H9 (cell line): Measurements from ENCODE around the gene PDZD2. TPM values are rescaled to one million over a fixed set of nuclear protein-coding genes. Genes with fewer than 3 reads are reported as not detected.
A peak's percentile ranks its signal among the peaks of the same experiment; 100 is the strongest.

Experiments
- DNase-seq: peaks from one replicate; pipeline ENCODE4 v3.0.0-alpha.2; 2017
- H2AFZ ChIP-seq: one replicate; pipeline ENCODE4 v1.6.1; 2013; ENCODE audit warnings: mild to moderate bottlenecking, low read length, control low read depth, moderate library complexity
- H2AK5ac ChIP-seq: 2 replicates; pipeline ENCODE4 v1.6.1; 2013; ENCODE audit warnings: low read length, control low read depth, mixed read lengths; ENCODE audit not compliant: insufficient read length
- H2BK120ac ChIP-seq: one replicate; pipeline ENCODE4 v1.6.1; 2013; ENCODE audit warnings: low read depth, mild to moderate bottlenecking, low read length, control low read depth, inconsistent platforms; ENCODE audit not compliant: poor library complexity, severe bottlenecking
- H2BK12ac ChIP-seq: 2 replicates; pipeline ENCODE4 v1.6.1; 2013; ENCODE audit warnings: low read length, control low read depth, mixed read lengths, low read depth; ENCODE audit not compliant: insufficient read length
- H2BK15ac ChIP-seq: 2 replicates; pipeline ENCODE4 v1.6.1; 2013; ENCODE audit warnings: low read depth, low read length, control low read depth
- H2BK20ac ChIP-seq: one replicate; pipeline ENCODE4 v1.6.1; 2013; ENCODE audit warnings: low read depth, mild to moderate bottlenecking, low read length, control low read depth, inconsistent platforms; ENCODE audit not compliant: poor library complexity, severe bottlenecking
- H2BK5ac ChIP-seq: 2 replicates; pipeline ENCODE4 v1.6.1; 2013; ENCODE audit warnings: low read length, control low read depth, mixed read lengths; ENCODE audit not compliant: insufficient read length
- H3K14ac ChIP-seq: 2 replicates; pipeline ENCODE4 v1.6.1; 2013; ENCODE audit warnings: low read length, control low read depth; ENCODE audit not compliant: insufficient read depth
- H3K18ac ChIP-seq: 2 replicates; pipeline ENCODE4 v1.6.1; 2013; ENCODE audit warnings: low read depth, mild to moderate bottlenecking, mixed read lengths, low read length, control low read depth; ENCODE audit not compliant: insufficient read length
- H3K23ac ChIP-seq: 2 replicates; pipeline ENCODE4 v1.6.1; 2013; ENCODE audit warnings: low read length, control low read depth, mixed read lengths, low read depth; ENCODE audit not compliant: insufficient read length
- H3K23me2 ChIP-seq: 2 replicates; pipeline ENCODE4 v1.6.1; 2013; ENCODE audit warnings: low read depth, mild to moderate bottlenecking, mixed read lengths, low read length, control low read depth; ENCODE audit not compliant: insufficient read length, poor library complexity, severe bottlenecking
- H3K27ac ChIP-seq: 2 replicates; pipeline ENCODE4 v1.5.1; 2013; ENCODE audit warnings: low read length, control low read depth, mixed read lengths, low read depth; ENCODE audit not compliant: insufficient read length
- H3K27me3 ChIP-seq: 2 replicates; pipeline ENCODE4 v1.6.1; 2013; ENCODE audit warnings: low read length, control low read depth, inconsistent platforms; ENCODE audit not compliant: insufficient read depth
- H3K4ac ChIP-seq: 2 replicates; pipeline ENCODE4 v1.6.1; 2013; ENCODE audit warnings: low read depth, mild to moderate bottlenecking, control low read depth, inconsistent platforms, low read length, moderate library complexity
- H3K4me1 ChIP-seq: 2 replicates; pipeline ENCODE4 v1.6.1; 2013; ENCODE audit warnings: low read length, control low read depth, inconsistent platforms; ENCODE audit not compliant: insufficient read depth
- H3K4me2 ChIP-seq: 2 replicates; pipeline ENCODE4 v1.6.1; 2013; ENCODE audit warnings: low read length, control low read depth, mixed read lengths; ENCODE audit not compliant: insufficient read length, insufficient read depth
- H3K56ac ChIP-seq: 2 replicates; pipeline ENCODE4 v1.6.1; 2013; ENCODE audit warnings: low read depth, mild to moderate bottlenecking, mixed read lengths, low read length, control low read depth; ENCODE audit not compliant: insufficient read length
- H3K79me1 ChIP-seq: 2 replicates; pipeline ENCODE4 v1.6.1; 2013; ENCODE audit warnings: low read depth, mild to moderate bottlenecking, moderate library complexity, low read length, control low read depth, inconsistent platforms; ENCODE audit not compliant: insufficient read depth, poor library complexity, severe bottlenecking
- H3K79me2 ChIP-seq: 2 replicates; pipeline ENCODE4 v1.6.1; 2013; ENCODE audit warnings: low read length, control low read depth, inconsistent platforms; ENCODE audit not compliant: insufficient read depth
- H3K9ac ChIP-seq: 2 replicates; pipeline ENCODE4 v1.6.1; 2013; ENCODE audit warnings: low read length, control low read depth, mixed read lengths; ENCODE audit not compliant: insufficient read length; ENCODE audit errors: extremely low read depth
- H3K9me3 ChIP-seq: one replicate; pipeline ENCODE4 v1.6.1; 2013; ENCODE audit warnings: low read depth, low read length, inconsistent platforms; ENCODE audit not compliant: control insufficient read depth
- H3T11ph ChIP-seq: one replicate; pipeline ENCODE4 v1.6.1; 2013; ENCODE audit warnings: mild to moderate bottlenecking, low read length, control low read depth, inconsistent platforms
- H4K20me1 ChIP-seq: one replicate; pipeline ENCODE4 v1.6.1; 2013; ENCODE audit not compliant: control insufficient read depth, insufficient read length, insufficient read depth
- H4K5ac ChIP-seq: 2 replicates; pipeline ENCODE4 v1.6.1; 2013; ENCODE audit warnings: low read depth, mild to moderate bottlenecking, mixed read lengths, low read length, control low read depth; ENCODE audit not compliant: insufficient read length
- H4K8ac ChIP-seq: replicated peaks from 2 replicates; pipeline ENCODE4 v1.6.1; 2013; ENCODE audit warnings: low read length, control low read depth, mixed read lengths, low read depth; ENCODE audit not compliant: insufficient read length
- H4K91ac ChIP-seq: 2 replicates; pipeline ENCODE4 v1.6.1; 2013; ENCODE audit warnings: low read depth, mild to moderate bottlenecking, moderate library complexity, mixed read lengths, low read length, control low read depth; ENCODE audit not compliant: insufficient read length
- H3K27ac Mint-ChIP-seq, 3 experiments: 2 replicates in 2 of 3; 3 replicates in 1 of 3; pipeline ENCODE4 v1.8.0; 2020 to 2021; ENCODE audit warnings: mixed read lengths in 3 of 3, mild to moderate bottlenecking in 1 of 3, moderate library complexity in 1 of 3
- H3K27me3 Mint-ChIP-seq: 2 replicates; pipeline ENCODE4 v1.8.0; 2021; ENCODE audit warnings: low read depth, mild to moderate bottlenecking, moderate library complexity, mixed read lengths
- H3K36me3 Mint-ChIP-seq, 3 experiments: 2 replicates in 2 of 3; 3 replicates in 1 of 3; pipeline ENCODE4 v1.8.0; 2020 to 2021; ENCODE audit warnings: low read depth in 3 of 3, mixed read lengths in 3 of 3; ENCODE audit not compliant: insufficient read depth in 1 of 3
- H3K4me1 Mint-ChIP-seq, 2 experiments: 2 replicates each; pipeline ENCODE4 v1.8.0; 2020; ENCODE audit warnings: mixed read lengths in 2 of 2
- H3K4me3 Mint-ChIP-seq, 2 experiments: 2 replicates in 1 of 2; 3 replicates in 1 of 2; pipeline ENCODE4 v1.8.0; 2020 to 2021; ENCODE audit warnings: mild to moderate bottlenecking in 2 of 2, mixed read lengths in 2 of 2, moderate library complexity in 1 of 2
- H3K9me3 Mint-ChIP-seq, 2 experiments: 2 replicates in 1 of 2; 3 replicates in 1 of 2; pipeline ENCODE4 v1.8.0; 2020; ENCODE audit warnings: mild to moderate bottlenecking in 2 of 2, mixed read lengths in 2 of 2, moderate library complexity in 1 of 2
- CTCF ChIP-seq: fragments of 200-600 bp; sonication (generic); conservative IDR thresholded peaks from 3 replicates; pipeline ENCODE4 v1.8.0; 2021; ENCODE audit warnings: antibody characterized with exemption, mild to moderate bottlenecking
- WGBS: extraction: QIAGEN DNeasy Blood & Tissue Kit; methylation state at CpG from one replicate; pipeline ENCODE4 v1.1.7; 2013; ENCODE audit warnings: missing lambda C conversion rate, low lambda C conversion rate, mixed read lengths; ENCODE audit not compliant: insufficient read length; ENCODE audit errors: extremely low coverage; 5-methylcytosine and 5-hydroxymethylcytosine counted together
- total RNA-seq: library from RNA; stranded (reverse); gene quantifications from 2 replicates; pipeline ENCODE4 v1.2.1, GENCODE V29; 2021

PDZD2 gene
- total RNA-seq, 1 experiment from 2014 or later: 9.9 TPM

- no peak overlapping the region for H4K91ac ChIP-seq
- H3K27me3 ChIP-seq: no peaks in the 10 kb centered on the region
- H3K9me3 ChIP-seq: no peaks in the 10 kb centered on the region
- no peak overlapping the region for H3K18ac ChIP-seq
- H3K14ac ChIP-seq: no peak overlapping the region
- no peak overlapping the region for H2BK12ac ChIP-seq
- no peaks in the 10 kb centered on the region for H4K20me1 ChIP-seq
- no peak overlapping the region for H2BK5ac ChIP-seq
- no peak for TF ChIP-seq CTCF
- H2AK5ac ChIP-seq: no peak overlapping the region
- H4K8ac ChIP-seq: no peak overlapping the region
- no peak overlapping the region for H3K23ac ChIP-seq
- Mint-ChIP-seq H3K9me3 (no peaks in the 10 kb centered on the region), H3K4me1 (peaks cover 27 to 37% of the 10 kb centered on the region in 2 experiments), H3K4me3 (no peak overlapping the region), H3K36me3 (no peaks in the 10 kb centered on the region), H3K27ac (peak overlapping the region in 2 of 3 experiments; percentile 20 to 36; a peak in 3 of 7 replicates), H3K27me3 (no peaks in the 10 kb centered on the region)
- H3K27ac ChIP-seq: no peak overlapping the region
- no peak overlapping the region for H2BK15ac ChIP-seq
- no peak for DNase-seq
- H2BK20ac ChIP-seq: no peak overlapping the region
- H4K5ac ChIP-seq: no peak overlapping the region
- no CpG with 5 or more reads among the region's 4 CpGs for WGBS
- H3K9ac ChIP-seq: no peak overlapping the region
- no peak overlapping the region for H3T11ph ChIP-seq
- no peaks in the 10 kb centered on the region for H3K23me2 ChIP-seq
- no peak overlapping the region for H3K4me2 ChIP-seq
- H3K56ac ChIP-seq: no peak overlapping the region
- H3K79me2 ChIP-seq: no peaks in the 10 kb centered on the region
- H2BK120ac ChIP-seq: no peak overlapping the region
- no peaks in the 10 kb centered on the region for H3K79me1 ChIP-seq
- H3K4me1 ChIP-seq: no peaks in the 10 kb centered on the region; the same call in 1 of the 2 replicates
- H2AFZ ChIP-seq: no peak overlapping the region
- no peak overlapping the region for H3K4ac ChIP-seq
Observed at GRCh38 chr5:31867219-31867618, 228.3 kb downstream of the PDZD2 start.
